GM19452 (cell line): ENCODE measurements around the gene DCAF16.

Source experiments
- ATAC-seq: cut with Tn5 transposase; IDR thresholded peaks from one replicate; pipeline ENCODE4 v1.9.1; 2021; ENCODE audit not compliant: unreplicated experiment

DCAF16 gene

GRCh38 chr4:17785858-17786257 is 24.7 kb downstream of the DCAF16 start:
- no peak for ATAC-seq

DNA sequence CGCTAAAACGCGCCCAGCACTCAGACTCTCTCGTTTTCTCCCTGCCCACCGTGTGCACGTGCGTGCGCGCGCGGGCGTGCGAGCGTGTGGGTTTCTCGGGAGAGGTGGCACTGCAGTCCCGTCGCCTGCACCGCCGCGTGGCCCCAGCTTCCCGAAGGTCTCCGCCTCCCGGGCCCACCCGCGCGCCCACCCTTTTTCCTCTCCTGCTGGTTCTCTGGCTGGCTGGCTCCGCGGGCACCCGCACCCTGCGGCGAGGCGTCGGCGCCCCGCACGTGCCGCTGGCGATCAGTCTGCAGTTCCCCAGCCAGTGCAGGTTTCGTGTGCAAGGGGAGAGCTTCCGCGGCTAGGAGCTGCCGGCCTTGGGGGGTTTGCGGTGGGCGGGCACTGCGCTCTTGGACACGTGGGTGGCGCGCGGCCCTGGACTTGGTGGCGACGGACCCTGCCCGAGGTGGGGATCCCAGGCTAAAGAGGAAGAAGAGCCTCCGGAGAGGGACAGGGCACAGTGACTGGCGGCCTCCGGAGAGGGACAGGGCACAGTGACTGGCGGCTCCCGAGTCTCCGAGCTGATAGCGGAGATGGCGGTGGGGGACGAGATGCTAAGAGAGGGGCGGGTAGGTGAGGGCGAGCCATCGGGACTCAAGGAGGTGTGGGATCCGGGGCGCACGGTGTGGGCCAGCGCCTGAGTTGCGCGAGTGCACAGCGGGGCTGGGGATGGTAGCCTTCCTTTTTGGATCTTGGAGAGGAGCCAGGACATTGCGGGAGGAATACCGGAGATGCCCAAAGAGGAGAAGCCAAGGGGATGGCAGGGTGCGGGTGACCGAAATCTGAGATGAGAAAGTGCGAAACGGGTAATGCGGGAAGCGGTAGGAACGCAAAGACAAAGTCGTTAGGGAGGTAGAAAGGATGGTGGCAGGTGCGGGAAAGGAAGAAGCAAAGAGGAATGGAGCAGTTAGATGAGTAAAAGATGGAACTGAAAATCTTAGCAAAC is 29.0 kb downstream of the DCAF16 start, which contains the start of gene FAM184B:
Gene FAM184B (minus strand): TSS at position 322 of the 988 bp plus-strand sequence. CDS start 322 bp downstream, outside the sequence.
- no peak for ATAC-seq

DNA sequence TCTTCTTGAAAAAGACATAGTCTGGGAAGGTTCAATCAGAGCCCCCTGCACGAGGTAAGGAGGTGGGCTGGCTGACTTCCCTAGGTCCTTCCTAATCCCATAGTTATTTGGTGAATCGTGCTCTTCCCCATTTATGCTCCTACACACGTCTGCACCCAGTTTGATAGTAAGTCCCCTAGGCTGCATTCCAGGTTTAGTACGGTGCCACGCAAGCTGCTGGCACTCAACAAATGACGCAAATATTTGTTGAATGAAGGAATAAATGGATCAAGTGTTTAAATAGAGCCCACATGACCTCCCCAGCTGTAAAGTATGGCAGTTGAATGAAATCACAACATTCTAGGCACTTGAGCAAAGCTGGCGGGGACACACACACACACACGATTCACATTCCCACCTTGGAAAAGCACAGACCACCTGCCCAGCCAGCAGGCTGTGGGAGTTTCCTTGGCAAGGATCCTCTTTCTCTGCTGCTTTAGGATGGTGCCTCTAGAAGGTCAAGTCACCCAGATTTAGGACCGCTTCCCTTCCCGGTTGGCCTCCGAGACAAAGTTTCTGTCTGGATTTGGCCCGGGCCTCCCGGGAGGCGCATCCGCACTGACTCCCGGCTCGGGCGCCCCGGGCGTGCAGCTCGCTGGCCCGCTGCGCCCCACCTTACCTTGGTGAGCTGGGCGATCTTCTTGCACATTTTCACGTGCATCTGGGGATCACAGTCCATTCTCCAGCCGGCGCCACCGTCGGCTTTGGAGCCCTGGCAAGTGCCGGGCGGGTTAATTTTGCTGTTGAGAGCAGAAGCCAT is 29.9 kb downstream of the DCAF16 start:
- no peak for ATAC-seq

- no peak for ATAC-seq
Measured at GRCh38 chr4:17778431-17778830, 32.1 kb downstream of the DCAF16 start.

GRCh38 chr4:17773135-17773698 is 37.3 kb downstream of the DCAF16 start:
- no peak for ATAC-seq

- no peak for ATAC-seq
Measured at GRCh38 chr4:17771284-17771908, 39.2 kb downstream of the DCAF16 start.

DNA sequence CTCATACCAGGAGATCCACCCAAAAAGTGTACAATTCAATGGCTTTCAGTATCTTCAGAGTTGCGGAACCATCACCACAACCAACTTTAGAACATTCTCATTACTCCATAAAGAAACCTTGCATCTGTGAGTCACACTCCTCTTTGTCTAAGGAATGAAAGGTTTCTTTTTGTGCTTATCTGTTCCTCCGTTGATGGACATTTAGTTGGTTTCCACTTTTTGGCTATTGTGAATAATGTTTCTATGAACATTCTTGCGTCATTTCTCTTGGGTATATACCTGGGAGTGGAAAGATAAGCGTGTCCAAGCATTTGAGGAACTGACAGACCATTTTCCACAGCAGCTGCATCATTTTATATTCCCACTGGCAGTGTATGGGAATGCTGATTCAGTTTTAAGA is 39.7 kb downstream of the DCAF16 start:
- ATAC-seq = no peak

- no peak for ATAC-seq
Measured at GRCh38 chr4:17769406-17770174, 41.0 kb downstream of the DCAF16 start.

DNA sequence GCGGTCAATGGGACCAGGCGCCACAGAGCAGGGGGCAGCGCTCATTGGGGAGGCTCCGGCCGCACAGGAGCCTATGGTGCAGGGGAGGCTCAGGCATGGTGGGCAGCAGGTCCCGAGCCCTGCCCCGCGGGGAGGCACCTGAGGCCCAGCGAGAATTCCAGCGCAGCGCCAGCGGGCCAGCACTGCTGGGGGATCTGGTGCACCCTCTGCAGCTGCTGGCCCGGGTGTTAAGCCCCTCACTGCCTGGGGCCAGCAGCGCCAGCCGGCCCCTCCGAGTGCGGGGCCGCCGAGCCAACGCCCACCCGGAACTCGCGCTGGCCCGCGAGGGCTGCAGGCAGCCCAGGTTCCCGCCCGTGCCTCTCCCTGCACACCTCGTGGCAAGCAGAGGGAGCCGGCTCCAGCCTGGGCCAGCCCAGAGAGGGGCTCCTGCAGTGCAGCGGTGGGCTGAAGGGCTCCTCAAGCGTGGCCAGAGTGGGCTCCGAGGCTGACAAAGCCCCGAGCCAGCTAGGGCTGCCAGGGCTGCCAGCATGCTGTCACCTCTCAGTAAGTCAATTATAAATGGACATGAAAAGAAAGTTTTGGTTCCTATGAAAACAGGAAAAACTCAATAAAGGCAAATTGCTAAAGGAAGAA is 43.6 kb downstream of the DCAF16 start:
- no peak for ATAC-seq

- peak; percentile 66 for ATAC-seq
Measured at GRCh38 chr4:17765514-17766286, 44.9 kb downstream of the DCAF16 start.

GRCh38 chr4:17763931-17764330 is 46.6 kb downstream of the DCAF16 start:
- no peak for ATAC-seq

DNA sequence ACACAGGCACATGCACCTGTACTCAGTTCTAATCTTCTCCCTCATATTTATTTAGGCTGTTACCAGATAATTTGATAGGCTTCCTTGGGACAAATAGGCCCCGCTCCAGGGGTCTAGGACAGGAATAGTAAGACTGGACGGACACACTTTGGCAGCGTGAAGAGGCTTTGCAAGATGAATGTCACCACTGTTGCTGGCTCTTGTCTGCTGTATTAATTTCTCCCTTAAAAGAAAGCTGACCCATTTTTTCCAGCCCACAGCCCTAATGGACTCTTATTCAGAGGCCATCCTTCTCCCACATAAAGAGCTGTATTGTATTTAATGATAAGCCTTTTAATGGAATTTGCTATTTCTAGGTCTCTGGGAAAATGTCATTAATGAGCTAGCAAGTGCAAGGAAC is 47.1 kb downstream of the DCAF16 start:
- ATAC-seq = no peak

DNA sequence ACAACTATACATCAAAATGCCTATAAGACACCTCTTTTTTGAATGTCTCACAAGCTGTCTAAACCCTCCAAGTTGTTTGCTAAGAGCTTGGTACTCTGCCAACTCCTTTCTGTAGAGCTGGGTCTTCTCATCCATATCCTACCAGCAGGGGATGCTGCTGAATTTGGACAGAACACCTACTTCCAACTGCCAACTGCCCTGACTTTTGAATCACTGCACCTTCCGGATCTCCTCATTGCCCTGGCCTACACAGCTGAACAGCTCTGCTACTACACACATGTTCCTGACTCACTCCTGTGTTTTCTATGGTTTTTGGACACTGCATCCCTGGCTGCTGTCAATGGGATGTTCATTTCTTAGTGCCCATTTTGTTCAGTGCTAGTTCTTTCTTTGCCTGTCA is 47.8 kb downstream of the DCAF16 start:
- ATAC-seq = no peak

- no peak for ATAC-seq
Measured at GRCh38 chr4:17761062-17761461, 49.5 kb downstream of the DCAF16 start.

DNA sequence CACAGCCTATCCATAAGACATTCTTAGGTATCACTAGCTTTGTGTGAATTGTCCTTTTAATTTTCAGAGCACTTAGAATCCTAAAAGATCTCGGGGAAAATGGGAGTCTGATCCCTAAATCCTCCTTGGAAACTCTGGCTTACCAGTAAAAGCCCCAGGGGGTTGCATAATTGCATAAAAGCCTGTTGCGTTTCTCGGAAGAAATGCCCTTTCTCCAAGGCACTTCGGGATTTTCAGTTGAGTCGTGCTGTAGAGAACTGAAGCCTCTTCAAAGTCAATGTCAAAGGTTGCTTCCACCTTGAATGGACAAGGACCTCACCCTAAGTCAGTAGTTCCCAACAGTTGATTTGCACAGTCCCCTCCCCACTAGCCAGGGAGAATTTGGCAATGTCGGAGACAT is 49.9 kb downstream of the DCAF16 start:
- ATAC-seq = no peak

GRCh38 chr4:17758485-17758884 is 52.1 kb downstream of the DCAF16 start:
- no peak for ATAC-seq

- ATAC-seq = no peak
Measured at GRCh38 chr4:17757621-17758020, 52.9 kb downstream of the DCAF16 start.

DNA sequence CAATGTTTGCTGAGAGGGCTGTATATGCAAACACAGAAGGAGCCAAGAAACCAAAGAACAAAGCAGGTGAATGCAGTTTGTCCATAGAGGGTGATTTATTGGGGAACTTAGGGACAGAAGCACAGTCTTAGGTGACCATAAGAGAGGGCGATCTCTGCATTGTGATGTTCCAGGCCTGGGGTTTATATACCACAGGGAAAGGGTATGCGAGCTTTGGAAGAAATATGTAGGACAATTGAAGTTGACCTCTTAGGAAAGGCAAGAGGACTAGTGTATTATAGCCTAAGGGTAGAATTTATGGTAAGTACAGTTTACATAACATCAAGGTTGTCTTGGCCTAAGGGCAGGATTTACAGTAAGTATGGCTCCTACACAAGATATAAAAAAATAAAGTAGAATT is 56.9 kb downstream of the DCAF16 start:
- ATAC-seq = no peak
